SK-N-SH (cell line): ENCODE measurements around the gene CD207.
A peak's percentile ranks its signal among the peaks of the same experiment; 100 is the strongest.

Experiments used
- CTCF ChIP-seq: fragments of 200-600 bp; sonication (generic); IDR thresholded peaks from 2 replicates; pipeline ENCODE4 v1.6.1; 2017; ENCODE audit warnings: antibody characterized with exemption, mild to moderate bottlenecking, moderate library complexity
- EP300 ChIP-seq, 2 experiments: IDR thresholded peaks; 2 replicates each; pipeline versions ENCODE4 v1.4.0 to v1.6.1; 2012; ENCODE audit warnings: borderline replicate concordance in 1 of 2, low read depth in 1 of 2, low read length in 1 of 2
- EZH2phosphoT487 ChIP-seq: fragments of 200-600 bp; sonication (generic); IDR thresholded peaks from 2 replicates; pipeline ENCODE4 v1.6.1; 2017; ENCODE audit warnings: low read depth, mixed run types, mild to moderate bottlenecking, antibody characterized with exemption, moderate library complexity, borderline replicate concordance
- FOXJ3 ChIP-seq: sonication (generic); formaldehyde crosslinking; IDR thresholded peaks from 2 replicates; pipeline ENCODE4 v1.5.1; 2020; ENCODE audit warnings: mild to moderate bottlenecking, missing genetic modification reagents
- GATA2 ChIP-seq: sonication (generic); formaldehyde crosslinking; IDR thresholded peaks from 2 replicates; pipeline ENCODE4 v1.5.0; 2020; ENCODE audit warnings: mild to moderate bottlenecking, missing genetic modification reagents
- JUND ChIP-seq: IDR thresholded peaks from 2 replicates; pipeline ENCODE4 v1.4.0; 2012
- MAX ChIP-seq: IDR thresholded peaks from 2 replicates; pipeline ENCODE4 v1.4.0; 2012; ENCODE audit warnings: low read depth
- NFIC ChIP-seq: IDR thresholded peaks from 2 replicates; pipeline ENCODE4 v1.4.0; 2012; ENCODE audit warnings: borderline replicate concordance
- NRF1 ChIP-seq: IDR thresholded peaks from 2 replicates; pipeline ENCODE4 v1.6.1; 2012; ENCODE audit warnings: low read depth, mild to moderate bottlenecking, low read length
- POLR2AphosphoS5 ChIP-seq: IDR thresholded peaks from 2 replicates; pipeline ENCODE4 v1.6.1; 2012; ENCODE audit warnings: low read depth, low read length
- RAD21 ChIP-seq: IDR thresholded peaks from 2 replicates; pipeline ENCODE4 v1.6.1; 2012; ENCODE audit warnings: mild to moderate bottlenecking, low read length
- TEAD4 ChIP-seq: IDR thresholded peaks from 2 replicates; pipeline ENCODE4 v1.4.0; 2012; ENCODE audit warnings: mild to moderate bottlenecking, borderline replicate concordance; ENCODE audit not compliant: insufficient read depth

- TF ChIP-seq GATA2: no peak
- TF ChIP-seq MAX: no peak
- peak; percentile 88 for TF ChIP-seq CTCF
- TF ChIP-seq EP300 (IDR thresholded peaks at IDR 0.05; ENCODE audit: borderline replicate concordance in 1 of 2, low read depth in 1 of 2, low read length in 1 of 2): no peak
- TF ChIP-seq POLR2AphosphoS5: no peak
- TF ChIP-seq NRF1: peak; percentile 29; the same call in 1 of the 2 replicates
- no peak for TF ChIP-seq JUND
- no peak for TF ChIP-seq TEAD4
- no peak for TF ChIP-seq FOXJ3 (CRISPR knock-in tag)
- TF ChIP-seq EZH2phosphoT487: no peak
- peak; percentile 95 for TF ChIP-seq RAD21
- no peak for TF ChIP-seq NFIC
Measured at GRCh38 chr2:70871398-70872211, 36.0 kb upstream of the CD207 start.
